ENCODE results near the gene COQ8A. TPM values are rescaled to one million over a fixed set of nuclear protein-coding genes. Genes with fewer than 3 reads are reported as not detected.

COQ8A gene
- total RNA-seq, 6 experiments from 2014 or later, result 51.6 to 78.1 (median 69.6) TPM

DNA sequence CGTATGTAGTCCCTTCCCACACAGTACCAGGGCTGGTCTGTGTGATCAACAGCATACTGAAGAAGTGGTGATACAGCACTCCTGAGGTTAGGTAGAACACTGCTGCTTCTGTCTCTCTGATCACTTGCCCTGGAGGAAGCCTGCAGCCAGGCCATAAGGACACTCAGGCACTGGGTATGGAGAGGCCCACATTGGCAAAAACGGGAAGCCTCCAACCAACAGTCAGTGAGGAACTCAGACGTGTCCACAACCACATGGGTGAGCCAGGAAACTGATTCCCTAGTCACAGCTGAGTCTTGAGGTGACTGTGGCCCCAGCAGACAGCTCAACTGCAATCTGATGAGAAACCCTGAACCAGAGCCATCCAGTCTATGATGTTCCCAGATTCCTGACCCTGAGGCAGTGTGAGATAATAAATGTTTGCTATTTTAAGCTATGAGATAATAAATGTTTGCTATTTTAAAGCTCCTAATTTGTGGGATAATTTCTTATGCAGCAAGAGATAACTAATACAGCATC lies 62.5 kb downstream of the COQ8A start:
- intact Hi-C loops (cut with DNase I), result no loop called here
- Histone ChIP-seq H3K27ac (no peak overlapping the region), H3K27me3 (no peaks in the 10 kb centered on the region), H3K9me3 (no peaks in the 10 kb centered on the region), H3K4me3 (no peak overlapping the region), H3K4me1 (no peaks in the 10 kb centered on the region), H3K36me3 (peaks cover 0 to 5% (median 1%) of the 10 kb centered on the region in 4 donors)
- peak in 1 of 4 donors; percentile 28 for ATAC-seq
- no peak for DNase-seq
- WGBS (ENCODE audit: insufficient coverage, low coverage, low lambda C conversion rate, missing lambda C conversion rate), result 77% methylated on average over 3 of the region's 3 CpGs
- TF ChIP-seq POLR2A (IDR thresholded peaks at IDR 0.05), result no peak
- TF ChIP-seq, protein P1, sequence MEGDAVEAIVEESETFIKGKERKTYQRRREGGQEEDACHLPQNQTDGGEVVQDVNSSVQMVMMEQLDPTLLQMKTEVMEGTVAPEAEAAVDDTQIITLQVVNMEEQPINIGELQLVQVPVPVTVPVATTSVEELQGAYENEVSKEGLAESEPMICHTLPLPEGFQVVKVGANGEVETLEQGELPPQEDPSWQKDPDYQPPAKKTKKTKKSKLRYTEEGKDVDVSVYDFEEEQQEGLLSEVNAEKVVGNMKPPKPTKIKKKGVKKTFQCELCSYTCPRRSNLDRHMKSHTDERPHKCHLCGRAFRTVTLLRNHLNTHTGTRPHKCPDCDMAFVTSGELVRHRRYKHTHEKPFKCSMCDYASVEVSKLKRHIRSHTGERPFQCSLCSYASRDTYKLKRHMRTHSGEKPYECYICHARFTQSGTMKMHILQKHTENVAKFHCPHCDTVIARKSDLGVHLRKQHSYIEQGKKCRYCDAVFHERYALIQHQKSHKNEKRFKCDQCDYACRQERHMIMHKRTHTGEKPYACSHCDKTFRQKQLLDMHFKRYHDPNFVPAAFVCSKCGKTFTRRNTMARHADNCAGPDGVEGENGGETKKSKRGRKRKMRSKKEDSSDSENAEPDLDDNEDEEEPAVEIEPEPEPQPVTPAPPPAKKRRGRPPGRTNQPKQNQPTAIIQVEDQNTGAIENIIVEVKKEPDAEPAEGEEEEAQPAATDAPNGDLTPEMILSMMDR (IDR thresholded peaks at IDR 0.05), result no peak

DNA sequence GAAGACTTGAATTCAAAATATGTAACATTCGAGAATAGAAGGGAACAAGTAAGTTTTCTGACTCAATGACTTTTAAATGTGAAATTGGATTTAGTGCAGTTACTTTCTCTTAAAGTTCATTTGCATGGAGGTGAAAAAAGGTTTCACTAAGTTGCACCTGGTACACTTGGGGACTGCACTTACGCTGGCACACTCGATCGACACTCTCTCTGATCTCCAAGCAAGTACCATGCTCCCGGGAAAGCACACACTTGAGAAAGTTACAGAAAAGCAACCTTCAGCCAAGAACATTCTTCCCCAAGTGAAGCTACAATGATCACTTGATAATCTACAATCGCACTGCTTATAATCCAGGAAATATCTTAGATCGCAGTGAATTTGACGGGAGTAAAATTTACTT lies 63.1 kb downstream of the COQ8A start:
- no peaks in the 10 kb centered on the region for H3K4me1 ChIP-seq
- intact Hi-C loops (cut with DNase I), result no loop called here
- ATAC-seq (no peak), DNase-seq (no peak)
- H3K4me3 ChIP-seq, result no peak overlapping the region
- H3K27ac ChIP-seq, result no peak overlapping the region
- H3K27me3 ChIP-seq, result no peaks in the 10 kb centered on the region
- over 99% methylated on average over 8 of the region's 8 CpGs for WGBS (ENCODE audit: insufficient coverage, low coverage, low lambda C conversion rate, missing lambda C conversion rate)
- H3K36me3 ChIP-seq, result peaks cover 0 to 5% (median 1%) of the 10 kb centered on the region in 4 donors
- no peaks in the 10 kb centered on the region for H3K9me3 ChIP-seq
- TF ChIP-seq POLR2A (IDR thresholded peaks at IDR 0.05), result no peak
- TF ChIP-seq, protein P1 (IDR thresholded peaks at IDR 0.05), result no peak

DNA sequence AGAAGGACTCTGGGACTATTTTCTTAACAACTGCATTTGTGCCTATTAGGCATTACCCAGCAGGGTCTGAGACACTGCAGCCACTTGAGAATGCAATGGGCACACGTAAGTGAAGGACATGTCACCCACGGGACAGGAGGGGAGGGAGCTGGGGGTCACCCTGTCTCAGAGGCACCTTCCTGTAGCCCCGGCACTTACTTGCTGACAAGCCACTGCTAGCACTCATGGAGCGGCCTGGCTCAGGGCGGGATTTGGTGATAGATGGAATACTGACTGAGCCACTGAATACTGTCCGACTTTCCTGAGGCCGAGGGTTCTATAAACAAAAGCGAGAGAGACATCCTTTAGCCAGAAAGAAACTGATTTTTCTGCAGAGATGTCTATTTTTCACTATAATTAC lies 64.7 kb downstream of the COQ8A start:
- Histone ChIP-seq H3K27ac (no peak overlapping the region), H3K4me1 (no peaks in the 10 kb centered on the region), H3K27me3 (no peaks in the 10 kb centered on the region), H3K36me3 (peaks cover 0 to 5% (median 1%) of the 10 kb centered on the region in 4 donors), H3K9me3 (no peaks in the 10 kb centered on the region), H3K4me3 (no peak overlapping the region)
- no peak for ATAC-seq
- no peak for TF ChIP-seq POLR2A (IDR thresholded peaks at IDR 0.05)
- TF ChIP-seq, protein P1 (IDR thresholded peaks at IDR 0.05), result no peak
- intact Hi-C loops (cut with DNase I), result no loop called here
- 82% methylated on average over 3 of the region's 8 CpGs for WGBS (ENCODE audit: insufficient coverage, low coverage, low lambda C conversion rate, missing lambda C conversion rate)
- no peak for DNase-seq

DNA sequence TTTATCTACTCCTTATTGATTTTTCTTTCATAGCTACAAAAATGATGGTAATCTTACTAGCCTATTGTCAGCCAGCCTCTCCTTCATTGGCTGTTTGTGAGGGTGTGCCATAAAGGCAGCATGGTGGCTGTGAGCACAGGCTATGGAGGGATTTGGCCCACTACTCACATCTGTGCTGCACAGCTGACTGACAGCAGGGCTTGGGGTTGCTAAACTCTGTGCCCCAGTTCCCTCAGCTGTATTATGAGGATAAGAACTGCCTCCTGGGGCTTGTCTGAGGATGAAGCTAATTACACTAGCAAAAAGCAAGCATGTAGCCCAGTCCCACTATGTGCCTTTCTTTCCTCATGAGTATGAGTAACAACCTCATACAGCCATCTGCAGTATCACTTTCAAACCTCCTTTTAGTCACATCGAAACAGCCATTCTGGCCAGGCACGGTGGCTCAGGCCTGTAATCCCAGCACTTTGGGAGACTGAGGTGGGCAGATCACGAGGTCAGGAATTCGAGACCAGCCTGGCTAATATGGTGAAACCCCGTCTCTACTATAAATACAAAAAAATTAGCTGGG lies 66.2 kb downstream of the COQ8A start:
- intact Hi-C loops (cut with DNase I), result no loop called here
- WGBS (ENCODE audit: insufficient coverage, low coverage, low lambda C conversion rate, missing lambda C conversion rate), result no CpG with 5 or more reads among the region's 5 CpGs
- ATAC-seq, result no peak

More for the DNA sequence above, 66.2 kb downstream of the COQ8A start:
- Histone ChIP-seq H3K9me3 (no peaks in the 10 kb centered on the region), H3K27ac (no peak overlapping the region), H3K4me3 (no peak overlapping the region), H3K36me3 (peaks cover 0 to 5% (median 1%) of the 10 kb centered on the region in 4 donors), H3K4me1 (no peaks in the 10 kb centered on the region), H3K27me3 (no peaks in the 10 kb centered on the region)
- no peak for TF ChIP-seq POLR2A (IDR thresholded peaks at IDR 0.05)
- TF ChIP-seq, protein P1 (IDR thresholded peaks at IDR 0.05), result no peak
- DNase-seq, result no peak
